COLO829 (cell line): Measurements from ENCODE around the gene BACH2.
"Not testable (repeated sequence)": the region's sequence is repeated elsewhere in the genome, so short reads cannot be mapped to it uniquely, and the experiment has no call there.

Experiments used
- DNase-seq: peaks from one replicate; pipeline ENCODE4 v3.0.0; 2012; ENCODE audit warnings: low spot score

BACH2 gene

GRCh38 chr6:90296341-90297114 lies at the start of gene BACH2:
TSS of gene BACH2 (minus strand) at chr6:90296843. CDS start at chr6:90008844, 287,999 bp downstream.
- DNase-seq, result no peak

GRCh38 chr6:90343576-90343975 lies 46.9 kb upstream of the BACH2 start:
- DNase-seq, result peak; percentile 28

GRCh38 chr6:90338409-90338808 lies 41.8 kb upstream of the BACH2 start:
- DNase-seq, result no peak

GRCh38 chr6:90336388-90336947 lies 39.8 kb upstream of the BACH2 start:
- DNase-seq, result no peak

GRCh38 chr6:90333928-90334327 lies 37.3 kb upstream of the BACH2 start:
- DNase-seq, result no peak

GRCh38 chr6:90332978-90333543 lies 36.4 kb upstream of the BACH2 start:
- not testable (repeated sequence) for DNase-seq

- no peak for DNase-seq
Measured at GRCh38 chr6:90329386-90330077, 32.9 kb upstream of the BACH2 start.

GRCh38 chr6:90328004-90328403 lies 31.4 kb upstream of the BACH2 start:
- DNase-seq, result no peak

GRCh38 chr6:90326404-90327057 lies 29.9 kb upstream of the BACH2 start:
- DNase-seq, result no peak

GRCh38 chr6:90323706-90324105 lies 27.1 kb upstream of the BACH2 start:
- no peak for DNase-seq

GRCh38 chr6:90322976-90323474 lies 26.4 kb upstream of the BACH2 start:
- DNase-seq, result no peak

- no peak for DNase-seq
Measured at GRCh38 chr6:90319979-90320685, 23.5 kb upstream of the BACH2 start.

GRCh38 chr6:90319044-90319443 lies 22.4 kb upstream of the BACH2 start:
- peak; percentile 81 for DNase-seq

GRCh38 chr6:90315986-90316385 lies 19.3 kb upstream of the BACH2 start:
- no peak for DNase-seq

GRCh38 chr6:90315354-90315950 lies 18.8 kb upstream of the BACH2 start:
- no peak for DNase-seq

GRCh38 chr6:90314514-90314913 lies 17.9 kb upstream of the BACH2 start:
- DNase-seq, result no peak

- no peak for DNase-seq
Measured at GRCh38 chr6:90311569-90311968, 14.9 kb upstream of the BACH2 start.

GRCh38 chr6:90305800-90306448 lies 9.3 kb upstream of the BACH2 start:
- no peak for DNase-seq

- DNase-seq, result no peak
Measured at GRCh38 chr6:90304308-90304707, 7.7 kb upstream of the BACH2 start.

GRCh38 chr6:90303039-90303438 lies 6.4 kb upstream of the BACH2 start:
- DNase-seq, result no peak

GRCh38 chr6:90302320-90302719 lies 5.7 kb upstream of the BACH2 start:
- no peak for DNase-seq
